CD4-positive, alpha-beta T cell treated with Interferon gamma for 1 hour (primary cell): ENCODE measurements around the gene LRMDA.

ENCODE experiments used
- DNase-seq: peaks from one replicate; pipeline ENCODE4 v3.0.0-alpha.2; 2020

LRMDA gene

DNA sequence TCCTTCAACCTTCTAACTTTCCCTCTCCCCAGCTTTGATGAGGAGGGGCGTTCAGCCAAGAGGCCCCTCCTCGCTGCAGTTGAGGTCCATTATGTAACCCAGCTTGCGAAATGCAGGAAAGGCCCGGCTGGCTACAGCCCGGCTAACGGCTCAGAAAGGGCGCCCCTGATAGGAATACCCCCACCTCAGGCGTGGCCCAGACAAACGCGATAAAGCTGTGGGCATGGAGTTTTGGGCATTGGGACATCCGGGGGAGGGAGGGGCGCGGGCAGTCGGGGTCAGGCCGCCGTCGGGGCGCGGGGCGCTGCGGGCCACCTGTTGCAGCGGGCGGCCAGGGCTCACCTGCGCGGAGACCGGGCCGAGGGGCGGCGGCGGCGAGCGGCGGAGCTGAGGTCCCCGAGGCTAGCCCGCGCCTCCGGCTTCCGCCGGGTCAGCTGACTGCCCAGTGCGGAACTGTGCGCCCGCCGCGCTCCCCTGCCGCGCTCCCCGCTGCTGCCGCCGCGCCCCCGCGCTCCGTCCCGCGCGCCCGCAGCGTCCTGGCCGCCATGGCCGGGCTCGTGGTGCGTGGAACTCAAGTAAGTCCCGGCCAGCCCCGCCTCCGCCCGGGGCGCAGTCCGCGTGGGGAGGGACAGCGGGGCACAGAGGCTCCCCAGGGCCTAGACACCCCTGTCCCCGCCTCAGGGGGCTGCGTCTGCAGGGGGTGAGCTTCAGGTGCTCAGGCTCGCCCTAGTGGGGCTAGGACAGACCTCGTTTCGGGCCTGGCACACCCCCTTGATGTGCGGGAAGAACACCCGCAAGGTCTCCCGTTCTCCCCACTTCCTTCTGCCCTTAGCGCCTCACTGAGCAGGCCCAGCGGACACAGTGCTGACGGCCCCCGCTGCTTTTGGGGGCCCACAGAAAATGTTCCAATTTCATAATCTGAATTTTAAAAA is at the start of gene LRMDA:
LRMDA (plus strand) TSS at position 445 of the 932 bp plus-strand sequence.
- DNase-seq: peak; percentile 25

GRCh38 chr10:75386128-75386527 is 45.3 kb upstream of the LRMDA start:
- no peak for DNase-seq

GRCh38 chr10:75388082-75388481 is 43.3 kb upstream of the LRMDA start:
- DNase-seq: no peak

DNA sequence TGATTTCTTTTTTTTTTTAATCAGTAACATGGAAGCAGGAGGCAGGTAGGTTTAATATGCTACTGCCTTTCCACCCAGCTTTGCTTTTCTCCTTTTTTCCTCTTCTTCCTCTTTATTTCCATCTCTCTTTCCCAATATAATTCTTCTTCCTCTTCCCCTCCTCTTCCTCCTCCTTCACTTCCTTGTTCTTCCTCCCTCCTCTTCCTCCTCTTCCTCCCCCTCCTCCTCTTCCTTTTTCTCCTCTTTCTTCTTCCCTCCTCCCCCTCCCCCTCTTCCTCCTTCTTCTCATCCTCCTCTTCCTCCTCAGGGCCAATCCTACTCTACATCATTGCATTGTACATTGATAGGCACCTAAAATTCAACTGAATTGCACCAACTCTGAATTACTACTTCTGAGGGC is 41.2 kb upstream of the LRMDA start:
- no peak for DNase-seq

DNA sequence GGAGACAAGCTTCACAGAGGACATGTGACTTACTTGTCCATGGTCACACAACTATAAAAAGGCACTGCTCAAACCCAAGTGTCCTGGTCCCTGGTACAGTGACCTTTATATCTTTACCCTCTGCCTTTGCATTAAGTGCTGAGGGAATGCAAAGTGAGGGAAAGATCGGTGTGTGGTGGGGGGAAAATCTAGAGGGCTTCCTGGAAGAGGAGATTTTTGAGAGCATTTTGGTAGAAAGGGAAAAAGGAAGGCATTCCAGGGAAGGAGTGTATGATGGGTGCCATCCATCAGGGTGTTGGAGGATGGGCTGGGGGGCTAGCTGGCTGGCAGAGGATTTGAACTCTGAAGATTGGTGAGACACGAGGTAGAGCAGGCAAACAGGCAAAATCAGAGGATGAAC is 39.2 kb upstream of the LRMDA start:
- DNase-seq: no peak

GRCh38 chr10:75392744-75393143 is 38.7 kb upstream of the LRMDA start:
- no peak for DNase-seq

GRCh38 chr10:75394221-75394620 is 37.2 kb upstream of the LRMDA start:
- no peak for DNase-seq

GRCh38 chr10:75395066-75395931 is 36.1 kb upstream of the LRMDA start:
- no peak for DNase-seq

- DNase-seq: no peak
These were observed 35.3 kb upstream of the LRMDA start for GRCh38 chr10:75395932-75396630.

DNA sequence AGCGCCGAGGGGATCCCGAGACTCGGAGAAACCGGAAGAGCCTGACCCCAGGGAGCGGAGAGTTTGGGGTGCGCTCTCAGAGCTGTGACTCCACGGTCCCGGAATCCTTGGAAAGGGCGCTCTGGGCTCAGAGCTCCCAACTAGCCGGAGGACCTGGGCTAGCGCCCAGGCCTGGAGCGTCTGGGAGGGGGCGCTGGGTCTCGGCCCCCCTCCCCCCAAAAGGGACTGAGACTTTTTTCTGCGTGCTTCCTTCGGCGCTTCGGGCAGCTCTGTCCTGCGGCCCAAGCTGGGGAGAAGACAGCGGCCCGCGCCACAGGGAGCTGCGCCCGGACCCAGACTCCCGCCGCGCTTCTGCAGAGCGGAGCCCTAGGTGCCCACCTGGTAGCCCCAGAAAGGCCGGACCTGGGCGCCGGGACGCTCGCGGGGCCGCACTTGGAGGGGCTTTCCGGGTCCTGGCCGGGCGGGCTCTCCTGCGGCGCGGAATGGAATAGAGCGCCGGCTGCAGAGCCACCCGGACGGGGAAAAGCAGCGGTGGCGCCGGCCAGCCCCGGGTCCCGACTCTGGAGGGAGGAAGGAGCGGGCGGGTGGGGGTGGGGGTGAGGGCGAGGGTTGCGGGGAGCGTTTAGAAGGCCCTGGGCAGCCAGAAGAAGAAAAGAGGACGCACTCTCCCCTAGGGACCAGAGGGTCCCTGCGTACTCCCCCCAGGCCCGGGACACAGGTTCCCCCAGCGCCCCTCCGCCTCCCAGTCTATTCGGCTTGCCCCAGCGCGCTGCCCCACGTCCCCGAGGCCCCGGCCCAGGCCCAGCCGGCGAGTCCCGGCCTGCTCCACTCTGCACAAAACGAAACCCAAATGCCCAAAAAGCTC is 34.6 kb upstream of the LRMDA start:
- DNase-seq: no peak

DNA sequence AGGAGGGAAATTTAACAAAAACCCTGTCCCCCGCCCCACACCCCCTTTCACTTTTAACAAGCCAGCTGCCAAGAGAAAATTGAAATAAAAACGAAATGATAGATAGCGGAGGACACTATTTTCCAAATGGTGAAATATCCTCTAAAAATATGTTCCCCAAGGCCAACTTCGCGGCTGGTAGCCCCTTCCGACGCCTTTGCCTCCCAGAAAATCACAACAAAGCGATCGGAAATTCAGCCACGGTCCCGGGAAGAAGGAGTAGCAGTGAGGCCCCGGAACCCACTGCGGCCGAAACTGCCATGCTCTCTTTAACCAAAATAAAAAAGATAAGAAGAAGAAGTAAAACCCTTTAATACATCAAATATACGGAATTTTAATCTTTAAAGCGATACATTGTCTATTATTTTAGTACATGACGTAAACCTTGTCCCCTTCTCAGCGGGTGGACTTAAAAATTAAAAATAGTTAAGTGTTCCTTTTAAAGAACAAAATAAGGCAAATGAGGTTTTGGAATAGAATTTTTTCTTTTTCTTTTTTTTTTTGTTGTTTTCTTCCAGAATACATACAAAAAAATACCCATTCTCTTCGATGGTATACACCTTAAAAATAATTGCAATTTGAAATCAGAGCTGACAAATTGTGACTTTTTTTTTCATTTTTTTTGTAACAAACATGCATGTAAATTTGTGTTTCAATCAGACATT is 33.8 kb upstream of the LRMDA start:
- DNase-seq: no peak

GRCh38 chr10:75398200-75398691 is 33.2 kb upstream of the LRMDA start:
- DNase-seq: no peak

GRCh38 chr10:75398692-75399460 is 32.5 kb upstream of the LRMDA start:
- no peak for DNase-seq

DNA sequence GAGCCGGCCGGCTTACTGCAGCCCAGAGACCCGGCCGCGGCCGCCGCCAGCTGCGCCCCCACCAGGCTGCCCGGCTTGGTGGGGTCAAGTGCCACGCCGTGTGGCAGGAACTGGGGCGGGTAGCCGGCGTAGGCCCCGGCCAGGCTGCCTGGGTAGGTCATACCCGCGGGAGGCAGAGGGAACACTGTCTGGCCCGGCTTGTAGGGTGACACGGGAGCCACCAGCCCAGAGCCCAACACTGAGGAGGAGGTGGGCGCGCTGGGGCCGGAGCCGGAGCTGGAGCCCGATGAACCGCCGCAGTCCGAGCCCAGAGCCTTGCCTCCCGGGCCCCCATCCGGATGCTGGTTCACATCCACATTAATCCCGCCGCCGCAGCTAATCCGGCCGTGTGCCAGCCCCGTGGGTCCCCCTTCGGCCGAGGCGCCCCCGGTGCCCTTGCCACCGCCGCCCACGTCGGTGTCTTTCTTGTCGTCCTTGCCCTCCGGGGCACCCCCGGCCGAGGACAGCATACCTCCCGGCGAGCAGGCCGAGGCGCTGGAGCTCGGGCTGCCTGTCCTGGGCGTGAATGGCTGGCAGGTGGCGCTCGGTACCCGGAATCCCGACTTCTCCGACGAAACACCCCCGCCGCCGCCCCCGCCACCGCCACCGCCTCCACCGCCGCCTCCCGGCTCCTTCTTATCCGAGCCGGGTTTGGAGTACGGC is 31.8 kb upstream of the LRMDA start:
- DNase-seq: peak; percentile 45

- no peak for DNase-seq
These were observed 31.2 kb upstream of the LRMDA start for GRCh38 chr10:75400163-75400770.

- DNase-seq: no peak
These were observed 30.5 kb upstream of the LRMDA start for GRCh38 chr10:75400771-75401568.

GRCh38 chr10:75401569-75402485 is 29.6 kb upstream of the LRMDA start, which contains the start of gene ZNF503:
Gene ZNF503, minus strand, starts transcription at chr10:75401764. Its CDS starts 345 bp downstream, at chr10:75401419.
- DNase-seq: peak; percentile 65
